ENCODE measurements around the gene CDKN2AIP.
"Not testable (repeated sequence)": the region's sequence is repeated elsewhere in the genome, so short reads cannot be mapped to it uniquely, and the experiment has no call there.

CDKN2AIP gene

GRCh38 chr4:183412821-183413220, 31.6 kb upstream of the CDKN2AIP start:
- FAIRE-seq (no peak), DNase-seq (ENCODE audit: insufficient read length, low spot score) (no peak)

- FAIRE-seq, result peak; percentile 26
- DNase-seq (ENCODE audit: insufficient read length, low spot score), result no peak
Measured at GRCh38 chr4:183413234-183414200, 30.9 kb upstream of the CDKN2AIP start.

GRCh38 chr4:183416879-183417755, 27.3 kb upstream of the CDKN2AIP start:
- no peak for DNase-seq (ENCODE audit: insufficient read length, low spot score)

GRCh38 chr4:183422962-183423631, 21.3 kb upstream of the CDKN2AIP start:
- FAIRE-seq, result no peak

More at GRCh38 chr4:183416879-183417755, 27.3 kb upstream of the CDKN2AIP start:
- no peak for FAIRE-seq

GRCh38 chr4:183424109-183424744, 20.2 kb upstream of the CDKN2AIP start:
- DNase-seq (ENCODE audit: insufficient read length, low spot score) (no peak), FAIRE-seq (peak; percentile 16)

More at GRCh38 chr4:183422962-183423631, 21.3 kb upstream of the CDKN2AIP start:
- peak; percentile 66 for DNase-seq (ENCODE audit: insufficient read length, low spot score)

- FAIRE-seq, result no peak
- DNase-seq (ENCODE audit: insufficient read length, low spot score), result no peak
Measured at GRCh38 chr4:183426507-183426906, 17.9 kb upstream of the CDKN2AIP start.

GRCh38 chr4:183429489-183429888, 14.9 kb upstream of the CDKN2AIP start:
- FAIRE-seq, result peak; percentile 40

GRCh38 chr4:183430317-183430993, 14.0 kb upstream of the CDKN2AIP start:
- FAIRE-seq (no peak), DNase-seq (ENCODE audit: insufficient read length, low spot score) (no peak)

More at GRCh38 chr4:183429489-183429888, 14.9 kb upstream of the CDKN2AIP start:
- no peak for DNase-seq (ENCODE audit: insufficient read length, low spot score)

- DNase-seq (ENCODE audit: insufficient read length, low spot score) (no peak), FAIRE-seq (no peak)
Measured at GRCh38 chr4:183430994-183431347, 13.5 kb upstream of the CDKN2AIP start.

GRCh38 chr4:183431614-183432013, 12.8 kb upstream of the CDKN2AIP start:
- FAIRE-seq (no peak), DNase-seq (ENCODE audit: insufficient read length, low spot score) (no peak)

GRCh38 chr4:183433183-183433582, 11.3 kb upstream of the CDKN2AIP start:
- not testable (repeated sequence) for DNase-seq (ENCODE audit: insufficient read length, low spot score); FAIRE-seq

GRCh38 chr4:183434264-183434663, 10.2 kb upstream of the CDKN2AIP start:
- no peak for FAIRE-seq
- DNase-seq (ENCODE audit: insufficient read length, low spot score), result no peak

- no peak for FAIRE-seq
- no peak for DNase-seq (ENCODE audit: insufficient read length, low spot score)
Measured at GRCh38 chr4:183434666-183435190, 9.7 kb upstream of the CDKN2AIP start.

GRCh38 chr4:183435803-183436202, 8.6 kb upstream of the CDKN2AIP start:
- FAIRE-seq, result no peak
- no peak for DNase-seq (ENCODE audit: insufficient read length, low spot score)

GRCh38 chr4:183436417-183436816, 8.0 kb upstream of the CDKN2AIP start:
- DNase-seq (ENCODE audit: insufficient read length, low spot score) (no peak), FAIRE-seq (no peak)

- DNase-seq (ENCODE audit: insufficient read length, low spot score) (no peak), FAIRE-seq (no peak)
Measured at GRCh38 chr4:183437452-183437851, 7.0 kb upstream of the CDKN2AIP start.

GRCh38 chr4:183438458-183439113, 5.8 kb upstream of the CDKN2AIP start:
- DNase-seq (ENCODE audit: insufficient read length, low spot score), result peak; percentile 54
- FAIRE-seq, result no peak

GRCh38 chr4:183441276-183441675, 3.2 kb upstream of the CDKN2AIP start:
- no peak for FAIRE-seq
- no peak for DNase-seq (ENCODE audit: insufficient read length, low spot score)

- FAIRE-seq (no peak), DNase-seq (ENCODE audit: insufficient read length, low spot score) (peak; percentile 59)
Measured at GRCh38 chr4:183443655-183444213, 702 bp upstream of the CDKN2AIP start.

Measured in HTR-8/SVneo (cell line).